Neutrophil (primary cell): ENCODE measurements around the gene CALHM2.

Experiments used
- H3K27ac ChIP-seq: fragments of 200-600 bp; sonication (generic); 2 replicates; pipeline ENCODE4 v1.5.1; 2016; ENCODE audit warnings: mild to moderate bottlenecking, moderate library complexity
- H3K27me3 ChIP-seq: fragments of 200-600 bp; sonication (generic); 2 replicates; pipeline ENCODE4 v1.6.0; 2016; ENCODE audit warnings: mild to moderate bottlenecking
- H3K36me3 ChIP-seq: fragments of 200-600 bp; sonication (generic); 2 replicates; pipeline ENCODE4 v1.5.1; 2017
- H3K4me1 ChIP-seq, 2 experiments: fragments of 200-600 bp in 1 of 2; sonication (generic) in 1 of 2; 1 replicate in 1 of 2; 2 replicates in 1 of 2; pipeline versions ENCODE4 v1.5.1 to v1.6.1; 2013 to 2016; ENCODE audit warnings: low read depth in 1 of 2, low read length in 1 of 2, mild to moderate bottlenecking in 1 of 2, moderate library complexity in 1 of 2; ENCODE audit not compliant: control insufficient read depth in 1 of 2, insufficient read depth in 1 of 2
- H3K4me3 ChIP-seq, 2 experiments: fragments of 200-600 bp in 1 of 2; sonication (generic) in 1 of 2; 1 replicate in 1 of 2; 2 replicates in 1 of 2; pipeline ENCODE4 v1.5.1; 2013 to 2016; ENCODE audit warnings: low read depth in 1 of 2, low read length in 1 of 2, mild to moderate bottlenecking in 1 of 2, moderate library complexity in 1 of 2
- H3K9me3 ChIP-seq: fragments of 200-600 bp; sonication (generic); 2 replicates; pipeline ENCODE4 v1.5.1; 2016
- TF ChIP-seq, protein P1 (sequence below): fragments of 200-600 bp; sonication (generic); IDR thresholded peaks from 2 replicates; pipeline ENCODE4 v1.5.1; 2016; ENCODE audit warnings: antibody characterized with exemption

The CALHM2 gene

DNA sequence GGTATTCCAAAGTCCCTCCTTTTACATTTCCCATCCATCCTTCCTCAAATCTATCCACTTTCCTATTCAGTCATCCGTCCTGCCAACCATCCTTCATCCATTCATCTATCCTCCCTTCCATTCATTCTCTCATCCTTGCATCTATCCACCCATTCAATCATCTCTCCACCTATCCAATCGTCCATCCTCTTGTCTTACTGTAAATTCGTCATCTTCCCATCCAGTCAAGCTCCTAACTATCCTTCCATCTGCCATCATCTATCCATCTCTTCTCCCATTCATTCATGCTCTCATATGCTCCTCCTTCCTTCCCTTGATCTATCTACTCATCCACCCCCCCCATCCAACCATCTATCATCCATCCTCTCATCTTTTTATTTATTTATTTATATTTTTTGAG is 21.9 kb upstream of the CALHM2 start:
- Histone ChIP-seq H3K36me3 (no peaks in the 10 kb centered on the region), H3K4me3 (no peak overlapping the region), H3K27ac (no peak overlapping the region), H3K4me1 (no peaks in the 10 kb centered on the region), H3K27me3 (peaks cover 41% of the 10 kb centered on the region), H3K9me3 (no peaks in the 10 kb centered on the region)
- TF ChIP-seq, protein P1, sequence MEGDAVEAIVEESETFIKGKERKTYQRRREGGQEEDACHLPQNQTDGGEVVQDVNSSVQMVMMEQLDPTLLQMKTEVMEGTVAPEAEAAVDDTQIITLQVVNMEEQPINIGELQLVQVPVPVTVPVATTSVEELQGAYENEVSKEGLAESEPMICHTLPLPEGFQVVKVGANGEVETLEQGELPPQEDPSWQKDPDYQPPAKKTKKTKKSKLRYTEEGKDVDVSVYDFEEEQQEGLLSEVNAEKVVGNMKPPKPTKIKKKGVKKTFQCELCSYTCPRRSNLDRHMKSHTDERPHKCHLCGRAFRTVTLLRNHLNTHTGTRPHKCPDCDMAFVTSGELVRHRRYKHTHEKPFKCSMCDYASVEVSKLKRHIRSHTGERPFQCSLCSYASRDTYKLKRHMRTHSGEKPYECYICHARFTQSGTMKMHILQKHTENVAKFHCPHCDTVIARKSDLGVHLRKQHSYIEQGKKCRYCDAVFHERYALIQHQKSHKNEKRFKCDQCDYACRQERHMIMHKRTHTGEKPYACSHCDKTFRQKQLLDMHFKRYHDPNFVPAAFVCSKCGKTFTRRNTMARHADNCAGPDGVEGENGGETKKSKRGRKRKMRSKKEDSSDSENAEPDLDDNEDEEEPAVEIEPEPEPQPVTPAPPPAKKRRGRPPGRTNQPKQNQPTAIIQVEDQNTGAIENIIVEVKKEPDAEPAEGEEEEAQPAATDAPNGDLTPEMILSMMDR: no peak

GRCh38 chr10:103473261-103473671 is 21.1 kb upstream of the CALHM2 start:
- no peaks in the 10 kb centered on the region for H3K4me1 ChIP-seq
- TF ChIP-seq, protein P1: no peak
- H3K27me3 ChIP-seq: peaks cover 49% of the 10 kb centered on the region
- no peaks in the 10 kb centered on the region for H3K36me3 ChIP-seq
- H3K9me3 ChIP-seq: no peaks in the 10 kb centered on the region
- no peak overlapping the region for H3K27ac ChIP-seq
- H3K4me3 ChIP-seq: no peak overlapping the region

DNA sequence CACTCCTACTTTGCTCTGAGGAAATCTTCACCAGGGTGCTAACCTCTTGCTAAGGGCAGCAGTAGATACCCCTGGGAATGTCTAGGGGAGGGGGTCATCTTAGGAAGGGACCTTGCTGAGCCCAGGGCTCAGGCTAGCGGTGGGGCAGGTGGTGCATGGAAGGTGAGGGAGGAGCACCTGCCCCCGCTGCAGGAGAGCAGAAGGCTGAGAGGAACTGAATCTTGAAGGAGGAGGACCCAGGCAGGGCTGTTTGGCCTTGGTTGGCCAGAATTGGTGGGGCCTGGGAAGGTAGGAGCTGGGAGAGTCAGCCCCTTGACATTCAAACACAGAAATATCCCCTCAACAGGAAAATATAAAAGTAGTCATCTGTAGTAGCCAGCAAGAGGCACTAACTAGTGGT is 19.8 kb upstream of the CALHM2 start:
- H3K4me3 ChIP-seq: no peak overlapping the region
- TF ChIP-seq, protein P1: no peak
- no peaks in the 10 kb centered on the region for H3K9me3 ChIP-seq
- no peaks in the 10 kb centered on the region for H3K36me3 ChIP-seq
- peaks cover 51% of the 10 kb centered on the region for H3K27me3 ChIP-seq
- no peak overlapping the region for H3K27ac ChIP-seq
- no peaks in the 10 kb centered on the region for H3K4me1 ChIP-seq

DNA sequence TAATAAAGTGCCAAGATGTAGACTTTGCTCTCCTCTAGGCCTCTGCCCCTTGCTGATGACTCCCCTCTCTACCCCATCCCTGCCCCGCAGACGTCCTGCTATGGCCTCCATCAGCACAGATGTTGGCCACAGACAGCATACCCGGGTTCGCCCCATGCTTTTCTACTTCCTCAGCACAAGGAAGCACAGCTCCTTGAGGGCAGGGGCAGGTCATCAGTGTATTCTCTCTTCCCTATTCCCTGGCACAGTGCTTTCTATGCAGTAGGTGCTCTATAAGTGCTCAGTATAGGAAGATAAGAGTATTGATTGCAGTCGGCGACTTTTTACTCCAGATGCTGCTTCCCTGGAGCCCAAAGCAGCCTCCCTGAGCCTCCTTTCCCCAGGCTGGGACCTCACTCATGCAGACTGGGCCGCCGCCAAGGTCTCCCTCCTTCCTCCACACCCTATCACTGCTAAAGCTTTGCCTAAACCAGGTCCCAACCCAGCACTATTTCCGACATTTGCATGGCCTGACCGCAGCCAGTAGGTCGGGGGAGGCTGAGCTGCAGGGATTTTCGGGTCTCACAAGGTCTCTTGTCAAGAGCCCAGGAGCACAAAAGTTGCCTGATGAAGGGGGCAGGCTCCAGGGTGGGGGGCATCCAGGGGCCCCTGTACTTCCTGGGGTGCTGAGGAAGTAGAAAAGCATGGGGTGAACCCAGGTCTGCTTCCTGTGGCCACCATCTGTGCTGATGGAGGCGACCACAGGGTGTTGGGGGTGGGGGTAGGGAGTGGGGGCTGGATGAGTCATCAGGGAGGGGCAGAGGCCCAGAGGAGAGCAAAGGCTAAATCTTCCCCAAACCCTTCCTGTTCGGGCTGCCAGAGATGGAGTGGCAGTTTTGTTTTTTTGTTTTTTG is 18.8 kb upstream of the CALHM2 start:
- TF ChIP-seq, protein P1: no peak
- H3K4me3 ChIP-seq: no peak overlapping the region
- H3K27ac ChIP-seq: no peak overlapping the region
- H3K4me1 ChIP-seq: no peaks in the 10 kb centered on the region
- no peaks in the 10 kb centered on the region for H3K9me3 ChIP-seq
- H3K36me3 ChIP-seq: no peaks in the 10 kb centered on the region
- H3K27me3 ChIP-seq: peaks cover 51% of the 10 kb centered on the region

- no peak overlapping the region for H3K27ac ChIP-seq
- TF ChIP-seq, protein P1: no peak
- no peaks in the 10 kb centered on the region for H3K36me3 ChIP-seq
- H3K4me3 ChIP-seq: no peak overlapping the region
- no peaks in the 10 kb centered on the region for H3K9me3 ChIP-seq
- H3K4me1 ChIP-seq: no peaks in the 10 kb centered on the region
- peaks cover 45% of the 10 kb centered on the region for H3K27me3 ChIP-seq
Observed at GRCh38 chr10:103469201-103469600, 17.0 kb upstream of the CALHM2 start.
